ES-I3 (cell line): ENCODE results near the gene RRH.

ENCODE experiments used
- H3K36me3 ChIP-seq: 2 replicates; pipeline ENCODE4 v1.6.1; 2013; ENCODE audit warnings: mild to moderate bottlenecking, low read length, control low read depth, moderate library complexity; ENCODE audit not compliant: insufficient read depth
- H3K4me1 ChIP-seq: 2 replicates; pipeline ENCODE4 v1.6.1; 2013; ENCODE audit warnings: mild to moderate bottlenecking, control low read depth, low read length; ENCODE audit not compliant: insufficient read depth
- H3K9ac ChIP-seq: 2 replicates; pipeline ENCODE4 v1.6.1; 2013; ENCODE audit warnings: low read depth, mild to moderate bottlenecking, low read length, moderate library complexity
- H3K9me3 ChIP-seq: 2 replicates; pipeline ENCODE4 v1.6.1; 2013; ENCODE audit warnings: mild to moderate bottlenecking, low read length, moderate library complexity; ENCODE audit not compliant: control insufficient read depth, insufficient read depth

The RRH gene

GRCh38 chr4:109887071-109887470 lies 59.3 kb downstream of the RRH start:
- Histone ChIP-seq H3K36me3 (no peaks in the 10 kb centered on the region), H3K9me3 (no peaks in the 10 kb centered on the region), H3K4me1 (no peaks in the 10 kb centered on the region), H3K9ac (no peak overlapping the region)

DNA sequence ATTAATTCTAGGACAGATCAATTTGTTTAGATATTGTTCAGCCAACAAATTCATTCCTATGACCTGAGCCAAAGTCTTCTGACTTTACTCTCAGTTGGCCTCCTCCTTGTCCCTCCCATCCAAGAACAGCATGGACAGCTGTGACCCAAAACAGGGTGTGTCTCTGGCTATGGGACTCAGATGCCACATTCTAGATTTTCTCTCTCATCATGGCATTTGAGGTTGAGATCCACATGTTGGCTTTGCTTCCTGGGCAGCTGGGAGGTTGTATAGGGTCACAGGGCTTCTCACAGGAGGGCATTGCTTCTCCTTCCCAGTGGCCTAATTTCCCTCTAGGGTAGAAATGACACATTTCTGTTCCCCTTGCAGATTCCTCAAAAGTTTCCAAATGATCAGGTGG lies 62.3 kb downstream of the RRH start:
- H3K9ac ChIP-seq: no peak overlapping the region
- H3K36me3 ChIP-seq: no peaks in the 10 kb centered on the region

More for the DNA sequence above, 62.3 kb downstream of the RRH start:
- H3K9me3 ChIP-seq: no peaks in the 10 kb centered on the region
- no peaks in the 10 kb centered on the region for H3K4me1 ChIP-seq
